HG03439 (cell line): ENCODE measurements around the gene IL17RD.

Experiments used
- ATAC-seq: cut with Tn5 transposase; IDR thresholded peaks from one replicate; pipeline ENCODE4 v1.9.1; 2021; ENCODE audit warnings: mild to moderate bottlenecking, moderate library complexity; ENCODE audit not compliant: unreplicated experiment

Gene IL17RD

DNA sequence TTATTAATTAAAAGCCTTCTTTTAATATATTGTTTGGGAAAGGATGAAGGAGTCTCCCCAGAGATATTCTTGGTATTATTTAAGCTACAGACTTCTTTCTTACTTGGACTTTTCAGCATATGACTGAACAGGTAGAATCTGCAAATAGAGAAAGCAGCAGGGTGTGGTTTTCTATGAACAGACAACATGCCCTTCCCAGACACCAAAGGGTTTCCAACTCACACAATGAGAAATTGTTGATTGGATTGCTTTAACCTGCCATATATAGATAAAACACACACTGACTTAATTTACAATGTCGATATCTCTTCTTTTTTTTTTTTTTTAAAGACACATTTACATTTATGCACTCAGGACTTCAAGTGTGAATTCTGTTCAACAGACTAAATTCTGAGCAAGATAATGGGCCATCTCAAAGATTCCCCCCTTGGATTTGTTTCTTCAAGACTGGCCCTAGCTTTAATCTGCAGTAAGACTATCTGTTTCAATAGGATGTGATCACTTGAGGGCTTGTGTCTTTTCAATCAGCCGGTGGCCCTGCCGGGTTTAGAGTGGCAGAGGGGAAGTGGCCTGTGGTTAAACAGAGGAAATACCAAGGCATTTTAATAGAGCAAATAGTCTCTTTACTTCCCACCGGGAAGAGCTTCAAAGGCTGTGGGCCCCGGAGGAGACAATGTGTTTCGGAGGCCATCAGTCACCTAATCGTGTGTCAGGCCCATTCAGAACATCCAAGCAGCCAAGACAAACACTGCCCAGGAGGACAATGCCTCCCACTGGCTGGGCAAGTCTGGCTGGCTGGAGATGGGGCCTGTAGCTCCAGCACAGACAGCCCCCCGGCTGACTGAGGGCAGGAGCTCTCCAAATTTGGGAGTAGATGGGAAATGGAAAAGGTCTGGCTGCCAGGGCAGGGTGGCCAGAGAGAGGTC lies 6.1 kb downstream of the IL17RD start:
- no peak for ATAC-seq

DNA sequence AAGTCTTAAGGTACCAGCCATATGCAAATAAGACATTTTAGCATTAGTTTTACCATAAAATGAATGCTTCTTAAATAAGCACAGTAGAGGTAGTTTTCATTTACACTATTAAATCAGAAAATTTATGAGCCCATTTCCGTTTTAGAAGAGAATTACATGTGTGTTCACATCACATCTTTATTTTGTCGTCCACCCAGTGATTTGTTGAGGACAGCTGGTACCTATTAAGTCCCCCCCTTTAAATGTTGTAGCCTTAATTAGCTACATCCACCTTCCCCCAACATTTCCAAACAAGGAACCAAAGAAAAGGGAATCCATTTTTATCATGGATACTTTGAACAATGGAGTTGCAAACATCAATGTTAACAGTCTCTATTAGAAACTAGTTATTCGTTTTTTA lies 6.8 kb downstream of the IL17RD start:
- ATAC-seq: no peak

- ATAC-seq: no peak
These were observed 7.6 kb downstream of the IL17RD start for GRCh38 chr3:57157545-57157944.

DNA sequence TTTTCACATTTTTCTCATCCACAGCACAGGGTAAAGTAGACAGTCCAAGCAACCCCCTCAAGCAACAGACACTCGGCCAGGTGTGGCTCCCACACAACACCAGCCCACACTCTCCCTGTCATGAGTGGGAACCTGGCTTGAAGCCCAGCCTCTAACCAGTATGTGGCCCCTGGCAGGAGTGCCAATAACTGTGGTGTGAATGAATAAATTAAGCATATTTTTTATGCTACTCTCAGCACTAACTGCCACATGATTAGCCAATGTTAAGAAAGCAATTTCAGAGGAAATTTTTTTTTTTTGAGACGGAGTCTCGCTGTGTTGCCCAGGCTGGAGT lies 9.9 kb downstream of the IL17RD start:
- no peak for ATAC-seq

- no peak for ATAC-seq
These were observed 10.5 kb downstream of the IL17RD start for GRCh38 chr3:57154470-57155309.

DNA sequence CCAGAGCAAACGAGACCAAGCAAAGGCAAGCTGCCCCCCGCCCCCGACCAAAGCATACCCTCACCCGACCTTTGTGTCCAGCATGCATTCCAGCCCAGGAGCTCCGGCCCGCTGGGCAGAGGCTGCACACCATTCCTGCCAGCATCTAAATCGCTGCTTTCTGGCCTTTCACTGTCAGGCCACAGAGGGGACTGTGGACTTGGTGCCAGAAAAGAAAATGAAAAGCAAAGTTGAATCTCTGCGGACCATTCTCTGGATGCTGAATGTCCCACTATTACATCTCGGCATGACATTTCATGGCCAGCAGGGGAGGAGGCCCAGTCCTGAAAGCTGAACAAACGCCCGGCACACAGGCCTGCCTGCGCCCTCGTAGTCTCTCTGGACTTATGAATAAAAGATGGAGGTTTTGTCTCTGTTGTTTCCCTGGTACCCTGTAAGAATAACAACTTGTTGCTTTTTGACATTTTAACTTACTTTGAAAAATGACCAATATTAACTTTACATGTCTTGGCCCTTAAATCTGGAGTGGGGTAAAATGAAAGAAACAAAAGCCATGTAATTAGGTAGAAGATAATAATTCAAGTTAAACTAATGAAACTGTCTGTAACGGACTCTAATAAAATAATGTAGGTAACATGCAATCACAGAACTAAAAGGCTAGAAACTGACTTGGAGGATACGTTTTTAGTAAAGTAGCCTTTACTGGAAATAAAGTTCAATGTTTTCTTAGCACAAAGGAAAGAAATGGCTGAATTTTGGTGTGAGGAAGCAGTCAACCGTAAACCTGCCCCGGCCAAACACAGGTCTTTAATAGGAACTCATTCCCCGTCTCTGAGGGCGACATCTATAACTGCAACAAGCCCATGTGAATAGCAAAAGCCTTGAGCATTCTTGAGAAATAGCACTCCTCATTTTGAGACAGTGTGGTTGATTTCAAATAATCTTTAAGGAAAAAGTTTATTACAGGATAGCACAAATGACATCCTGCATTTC lies 12.7 kb downstream of the IL17RD start:
- ATAC-seq: no peak

DNA sequence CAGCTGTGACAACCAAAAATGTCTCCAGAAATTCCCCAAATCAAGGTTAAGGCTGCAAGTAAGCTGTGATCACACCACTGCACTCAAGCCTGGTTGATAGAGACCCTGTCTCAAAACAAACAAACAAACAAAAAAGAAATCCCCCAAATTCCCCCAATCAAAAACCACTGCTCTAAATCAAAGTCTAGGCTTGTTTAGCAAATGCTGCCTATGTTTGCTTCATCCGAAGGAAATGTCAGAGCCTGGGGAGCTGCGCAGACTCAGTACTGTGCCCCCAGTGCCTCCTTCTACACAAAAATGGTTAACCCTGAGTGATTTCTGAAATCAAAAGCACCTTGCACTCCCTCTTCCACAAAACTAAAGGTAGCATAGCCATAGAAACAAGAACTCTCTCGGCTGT lies 13.4 kb downstream of the IL17RD start:
- no peak for ATAC-seq

- no peak for ATAC-seq
These were observed 14.1 kb downstream of the IL17RD start for GRCh38 chr3:57151021-57151449.

DNA sequence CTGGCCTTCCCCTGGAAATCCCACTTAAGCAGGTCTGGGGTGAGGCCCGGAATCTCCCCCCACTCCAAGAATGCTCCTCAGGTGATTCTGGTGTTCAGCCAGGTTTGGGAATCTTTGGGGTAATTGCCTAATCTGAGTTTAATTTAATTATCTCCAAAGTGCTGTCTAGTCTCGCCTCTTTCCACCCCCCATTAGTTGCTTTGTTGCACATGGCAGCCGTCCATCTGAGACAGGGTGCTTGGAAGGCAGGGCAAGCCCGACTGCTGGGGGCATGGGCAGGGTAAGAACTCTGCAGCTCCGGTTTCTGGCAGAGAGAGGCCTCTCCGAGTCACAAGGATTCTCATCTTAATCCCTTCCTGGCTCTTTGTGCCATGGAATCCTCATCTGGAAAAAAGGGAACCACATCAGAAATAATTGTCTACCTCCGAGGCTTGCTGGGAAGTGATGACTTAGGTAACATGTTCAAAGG lies 15.0 kb downstream of the IL17RD start:
- ATAC-seq: no peak

GRCh38 chr3:57147071-57147470 lies 18.1 kb downstream of the IL17RD start:
- ATAC-seq: no peak

DNA sequence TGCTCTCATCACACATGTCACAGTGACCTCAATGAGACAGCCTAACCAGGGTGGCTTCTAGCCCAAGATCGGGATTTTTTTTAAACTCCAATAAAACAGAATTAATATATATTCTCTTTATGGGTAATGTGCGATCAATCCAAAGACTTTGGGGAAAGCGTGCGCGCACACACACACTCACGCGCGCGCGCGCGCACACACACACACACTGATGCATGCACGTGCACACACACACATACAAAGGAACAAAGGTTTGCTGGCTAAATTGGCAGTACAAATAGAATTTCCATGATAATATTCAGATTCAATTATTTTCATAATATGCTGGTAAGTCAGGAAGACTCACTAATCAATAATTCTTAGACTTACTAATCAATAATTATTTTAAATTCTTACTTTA lies 19.3 kb downstream of the IL17RD start:
- ATAC-seq: no peak

- no peak for ATAC-seq
These were observed 20.2 kb downstream of the IL17RD start for GRCh38 chr3:57144952-57145351.

DNA sequence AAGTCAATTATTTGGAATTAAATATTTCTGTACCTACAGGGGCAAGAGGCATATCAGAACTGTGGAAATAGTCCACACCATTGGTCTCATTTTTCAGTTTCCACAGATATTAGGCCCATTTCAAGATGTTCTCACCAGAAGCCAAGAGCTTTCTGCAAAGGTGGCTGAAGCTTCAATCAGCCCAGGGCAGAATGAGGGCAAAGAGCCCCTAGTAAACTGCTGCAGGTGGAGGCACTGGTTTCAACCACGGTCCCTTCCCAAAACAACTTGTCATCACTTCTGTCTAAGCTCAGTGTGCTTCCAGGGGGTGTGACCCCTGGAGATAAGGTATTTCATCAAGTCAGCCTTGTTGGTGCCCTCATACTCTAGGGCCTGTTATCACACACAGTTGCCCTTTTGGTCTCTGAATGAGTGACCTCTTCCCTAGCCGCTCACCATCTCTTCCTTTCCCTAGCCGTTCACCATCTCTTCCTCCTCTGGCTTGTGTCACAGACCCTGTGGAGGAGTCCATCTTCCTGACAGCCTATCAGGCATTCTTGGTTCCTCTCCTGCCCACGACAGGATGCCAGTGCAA lies 21.2 kb downstream of the IL17RD start:
- no peak for ATAC-seq

- no peak for ATAC-seq
These were observed 22.8 kb downstream of the IL17RD start for GRCh38 chr3:57142411-57142723.

- no peak for ATAC-seq
These were observed 23.3 kb downstream of the IL17RD start for GRCh38 chr3:57141719-57142410.

GRCh38 chr3:57140894-57141293 lies 24.3 kb downstream of the IL17RD start:
- no peak for ATAC-seq

GRCh38 chr3:57135964-57136719 lies 29.0 kb downstream of the IL17RD start:
- ATAC-seq: no peak

DNA sequence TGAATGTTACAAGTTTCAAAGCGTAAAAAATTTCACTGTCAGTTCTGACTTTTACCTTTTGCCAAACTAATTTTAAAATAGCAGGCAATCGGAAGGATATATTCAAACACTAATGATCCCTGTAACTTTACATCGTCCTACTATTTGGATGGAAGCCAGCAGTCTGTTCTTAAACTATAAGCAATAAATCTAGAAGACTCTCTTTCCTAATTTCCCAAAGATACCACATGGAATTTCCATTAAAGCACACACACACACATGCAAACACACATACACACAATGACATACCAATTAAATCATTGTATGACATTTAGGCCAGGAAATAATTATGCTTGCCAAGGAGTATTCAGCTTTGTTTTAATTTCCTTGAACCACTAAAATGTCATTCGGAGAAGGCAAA lies 32.0 kb downstream of the IL17RD start:
- no peak for ATAC-seq

GRCh38 chr3:57132674-57133073 lies 32.5 kb downstream of the IL17RD start:
- ATAC-seq: no peak
